Left hindlimb (tissue), 1 donor: ENCODE results near the gene ADCY9.
A peak's percentile ranks its signal among the peaks of the same experiment; 100 is the strongest.
"Not testable (repeated sequence)": the region's sequence is repeated elsewhere in the genome, so short reads cannot be mapped to it uniquely, and the experiment has no call there.

Source experiments
- DNase-seq: peaks from one replicate; pipeline ENCODE4 v3.0.0-alpha.2; 2018

ADCY9 gene

GRCh38 chr16:4116325-4117249 is at the start of gene ADCY9:
TSS of gene ADCY9 (minus strand) at chr16:4116442. CDS start at chr16:4115442, 1,000 bp downstream.
- peak; percentile 85 for DNase-seq

GRCh38 chr16:4160658-4161430 is 44.6 kb upstream of the ADCY9 start:
- DNase-seq, result no peak

GRCh38 chr16:4159726-4160125 is 43.5 kb upstream of the ADCY9 start:
- no peak for DNase-seq

GRCh38 chr16:4158143-4159093 is 42.2 kb upstream of the ADCY9 start:
- no peak for DNase-seq

GRCh38 chr16:4157376-4157825 is 41.2 kb upstream of the ADCY9 start:
- no peak for DNase-seq

- DNase-seq, result not testable (repeated sequence)
These were observed 40.3 kb upstream of the ADCY9 start for GRCh38 chr16:4156503-4156902.

GRCh38 chr16:4153364-4153763 is 37.1 kb upstream of the ADCY9 start:
- DNase-seq, result not testable (repeated sequence)

GRCh38 chr16:4152267-4152666 is 36.0 kb upstream of the ADCY9 start:
- no peak for DNase-seq

- no peak for DNase-seq
These were observed 31.0 kb upstream of the ADCY9 start for GRCh38 chr16:4147236-4147635.

- DNase-seq, result no peak
These were observed 26.0 kb upstream of the ADCY9 start for GRCh38 chr16:4142268-4142667.

GRCh38 chr16:4141604-4142003 is 25.4 kb upstream of the ADCY9 start:
- no peak for DNase-seq

GRCh38 chr16:4140652-4141051 is 24.4 kb upstream of the ADCY9 start:
- no peak for DNase-seq

GRCh38 chr16:4139968-4140367 is 23.7 kb upstream of the ADCY9 start:
- DNase-seq, result no peak

- no peak for DNase-seq
These were observed 22.5 kb upstream of the ADCY9 start for GRCh38 chr16:4138713-4139112.

GRCh38 chr16:4137438-4137837 is 21.2 kb upstream of the ADCY9 start:
- DNase-seq, result no peak

GRCh38 chr16:4136229-4136813 is 20.1 kb upstream of the ADCY9 start:
- DNase-seq, result no peak

- no peak for DNase-seq
These were observed 19.3 kb upstream of the ADCY9 start for GRCh38 chr16:4135537-4135936.

GRCh38 chr16:4133897-4134372 is 17.7 kb upstream of the ADCY9 start:
- no peak for DNase-seq

- DNase-seq, result no peak
These were observed 15.4 kb upstream of the ADCY9 start for GRCh38 chr16:4131621-4132020.

- no peak for DNase-seq
These were observed 8.5 kb upstream of the ADCY9 start for GRCh38 chr16:4124535-4125294.

- DNase-seq, result no peak
These were observed 7.5 kb upstream of the ADCY9 start for GRCh38 chr16:4123616-4124300.
